SKM-1 (cell line): Measurements from ENCODE around the gene CACNA2D3.

ENCODE experiments used
- DNase-seq: peaks from one replicate; lab custom pipeline; 2025; ENCODE audit not compliant: unreplicated experiment; lab: John Stamatoyannopoulos, UW

The CACNA2D3 gene

DNA sequence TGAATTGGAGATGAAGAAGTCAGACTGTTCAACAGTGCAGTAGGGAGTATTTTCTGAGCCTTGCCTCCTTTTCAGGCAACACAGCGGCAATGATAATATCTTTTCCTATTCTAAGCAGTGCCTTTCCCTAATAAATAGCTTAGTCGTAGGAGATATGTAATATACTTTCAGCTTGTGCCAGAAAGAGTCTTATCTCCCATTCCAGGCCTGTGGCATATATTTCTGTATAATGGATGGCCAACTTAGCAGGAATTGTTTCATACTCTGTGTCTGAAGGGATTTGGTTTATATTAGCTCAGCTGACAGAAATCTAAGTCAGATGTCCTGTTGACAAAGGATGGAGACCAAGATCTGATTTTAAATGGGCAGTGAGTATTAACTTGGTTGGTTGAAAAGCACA, 397.1 kb downstream of the CACNA2D3 start:
- DNase-seq, result no peak

GRCh38 chr3:54520060-54520459, 397.7 kb downstream of the CACNA2D3 start:
- DNase-seq, result no peak

GRCh38 chr3:54527521-54527920, 405.2 kb downstream of the CACNA2D3 start:
- no peak for DNase-seq

GRCh38 chr3:54527953-54528352, 405.6 kb downstream of the CACNA2D3 start:
- no peak for DNase-seq

DNA sequence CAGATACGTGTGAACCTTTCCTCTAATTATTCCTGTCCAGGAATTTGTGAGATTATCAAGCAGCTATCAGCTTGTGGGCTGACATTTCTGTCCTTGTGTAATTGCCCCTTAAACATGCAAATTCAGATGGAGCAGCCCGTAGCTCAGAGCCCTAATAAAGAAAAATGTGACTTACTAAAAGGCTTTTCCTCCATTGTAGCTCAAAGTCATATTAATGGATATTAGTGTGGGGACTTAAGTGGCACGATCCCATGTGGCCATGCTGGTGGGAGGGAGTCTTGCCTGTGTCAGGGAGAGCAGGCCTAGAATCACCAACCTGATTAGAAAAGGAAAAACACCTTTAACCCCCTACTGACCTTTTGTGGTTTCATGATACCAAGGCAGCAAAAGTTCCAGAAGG, 406.3 kb downstream of the CACNA2D3 start:
- DNase-seq, result no peak

GRCh38 chr3:54530091-54530490, 407.7 kb downstream of the CACNA2D3 start:
- no peak for DNase-seq

DNA sequence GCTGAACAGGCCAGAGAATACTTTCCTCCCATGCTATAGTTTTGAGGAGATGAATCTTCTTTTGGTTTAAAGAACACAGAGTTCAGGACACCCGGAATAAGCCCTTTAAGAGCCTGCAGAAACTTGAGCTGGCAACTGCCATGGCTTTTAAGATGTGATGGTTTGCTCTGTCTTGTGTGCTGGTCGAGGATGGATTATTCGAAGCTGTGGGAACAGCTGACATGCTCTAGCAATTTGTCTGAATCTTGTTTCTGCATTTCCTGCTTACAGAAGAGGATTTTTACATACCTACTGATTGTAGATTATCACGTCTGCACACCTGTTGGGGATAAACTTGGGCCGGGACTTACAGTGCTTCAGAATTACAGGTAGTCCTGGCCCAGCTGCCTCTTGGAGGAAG, 408.6 kb downstream of the CACNA2D3 start:
- DNase-seq, result no peak

- DNase-seq, result no peak
Observed at GRCh38 chr3:54531741-54532140, 409.4 kb downstream of the CACNA2D3 start.

GRCh38 chr3:54533856-54534255, 411.5 kb downstream of the CACNA2D3 start:
- no peak for DNase-seq

DNA sequence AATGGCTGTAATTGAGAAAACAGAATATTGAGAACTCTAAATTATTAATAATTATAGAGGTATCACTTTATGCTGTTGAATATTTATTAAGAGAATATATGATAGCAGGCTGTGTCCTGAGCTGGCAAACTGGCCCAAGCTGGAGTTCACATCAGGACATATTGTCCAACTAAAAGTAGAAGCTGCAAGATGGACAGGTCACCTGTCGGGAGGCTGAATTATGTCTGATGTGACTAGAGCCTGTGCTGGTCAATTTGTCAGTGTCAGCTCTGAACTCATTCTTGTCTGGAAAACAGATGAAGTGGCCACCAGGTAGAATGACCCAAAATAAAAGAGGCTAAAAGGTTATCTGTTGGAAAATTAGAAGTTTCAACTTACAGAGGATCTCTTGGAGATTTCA, 413.3 kb downstream of the CACNA2D3 start:
- DNase-seq, result no peak

- DNase-seq, result no peak
Observed at GRCh38 chr3:54536450-54536849, 414.1 kb downstream of the CACNA2D3 start.

- no peak for DNase-seq
Observed at GRCh38 chr3:54537506-54537905, 415.2 kb downstream of the CACNA2D3 start.

GRCh38 chr3:54538346-54538745, 416.0 kb downstream of the CACNA2D3 start:
- no peak for DNase-seq

GRCh38 chr3:54541369-54541768, 419.0 kb downstream of the CACNA2D3 start:
- DNase-seq, result no peak

GRCh38 chr3:54543446-54543845, 421.1 kb downstream of the CACNA2D3 start:
- no peak for DNase-seq

DNA sequence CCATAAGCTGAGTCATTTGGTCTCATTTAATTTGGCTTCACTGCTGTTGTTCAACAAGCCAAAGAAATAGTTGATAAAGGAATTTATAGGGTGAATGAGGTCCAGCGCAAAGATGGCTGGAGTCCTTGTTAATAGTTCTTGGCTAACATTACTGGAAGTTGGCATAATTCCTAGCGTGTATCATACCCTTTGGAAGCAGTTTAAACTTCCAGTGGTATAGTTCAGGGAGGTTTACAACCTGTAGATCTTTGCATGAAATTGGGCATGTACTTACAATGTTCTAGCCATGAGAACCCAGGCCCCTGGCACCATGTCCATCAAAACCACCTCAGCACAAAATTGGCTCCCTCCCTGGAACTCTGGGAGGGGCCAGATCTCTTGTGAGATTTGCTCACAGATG, 424.7 kb downstream of the CACNA2D3 start:
- no peak for DNase-seq

GRCh38 chr3:54547846-54548245, 425.5 kb downstream of the CACNA2D3 start:
- no peak for DNase-seq

DNA sequence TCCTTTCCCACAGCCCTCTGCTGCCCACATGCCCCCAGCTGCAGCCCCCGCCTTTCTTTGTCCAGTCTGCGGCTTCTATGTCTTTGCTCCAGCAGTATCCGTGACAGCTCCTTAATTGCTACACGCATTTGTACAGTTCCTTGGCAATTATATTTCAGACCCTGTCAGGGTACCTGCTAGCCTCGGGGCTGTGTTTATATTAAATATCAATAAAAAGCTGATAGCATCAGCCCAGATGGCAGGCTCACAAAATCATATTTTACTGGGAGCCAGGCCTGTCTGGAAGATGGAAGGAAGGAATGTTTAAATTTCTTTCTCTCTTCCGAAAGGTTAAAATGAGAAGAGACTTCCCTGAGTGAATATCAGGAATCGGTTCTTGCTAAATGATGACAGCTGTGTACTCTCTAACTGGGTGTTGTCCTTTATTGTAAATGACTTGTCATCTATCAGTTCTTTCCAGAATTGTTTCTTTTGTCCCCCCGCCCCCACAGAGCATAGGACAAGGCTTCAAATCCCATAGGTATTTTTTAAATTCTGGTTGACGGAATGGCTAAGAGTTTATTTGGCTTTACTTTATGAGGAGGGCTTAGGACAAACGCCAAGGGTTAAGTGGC, 427.4 kb downstream of the CACNA2D3 start:
- DNase-seq, result no peak

DNA sequence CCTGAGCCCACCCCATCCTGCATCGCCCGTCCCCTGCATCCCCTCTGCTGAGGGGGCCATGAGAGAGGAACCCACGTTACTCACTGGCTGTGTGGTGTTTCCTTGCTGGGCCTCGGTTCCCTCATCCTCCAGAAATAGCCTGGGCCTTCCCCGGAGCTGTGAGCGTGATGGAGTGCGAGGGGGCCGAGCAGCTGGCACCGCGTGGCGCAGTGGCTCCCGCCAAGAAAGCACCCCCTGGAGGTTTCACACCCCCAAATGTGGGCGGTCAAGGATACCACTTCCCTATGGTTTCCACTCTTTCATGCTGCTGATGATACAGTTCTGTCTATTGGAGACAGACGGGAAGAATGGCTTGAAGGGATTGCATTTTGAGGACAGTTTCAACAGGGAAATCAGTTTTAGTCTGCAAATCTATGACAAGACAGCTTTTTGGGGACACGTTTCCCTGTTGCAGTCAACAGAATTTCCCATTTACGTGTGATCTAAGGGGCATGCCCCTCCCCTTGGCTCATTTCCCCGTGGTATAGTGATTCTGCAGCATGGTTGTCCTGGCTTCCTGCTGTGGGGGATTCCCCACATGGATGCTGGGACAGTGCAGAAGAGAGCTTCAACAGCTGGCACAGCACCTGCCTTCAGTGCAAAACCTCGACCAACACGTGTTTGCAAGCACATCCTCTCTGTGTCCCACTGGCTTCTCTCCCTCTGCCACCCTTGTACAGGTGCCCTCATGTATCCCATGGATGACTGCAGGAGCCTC, 428.0 kb downstream of the CACNA2D3 start:
- no peak for DNase-seq

DNA sequence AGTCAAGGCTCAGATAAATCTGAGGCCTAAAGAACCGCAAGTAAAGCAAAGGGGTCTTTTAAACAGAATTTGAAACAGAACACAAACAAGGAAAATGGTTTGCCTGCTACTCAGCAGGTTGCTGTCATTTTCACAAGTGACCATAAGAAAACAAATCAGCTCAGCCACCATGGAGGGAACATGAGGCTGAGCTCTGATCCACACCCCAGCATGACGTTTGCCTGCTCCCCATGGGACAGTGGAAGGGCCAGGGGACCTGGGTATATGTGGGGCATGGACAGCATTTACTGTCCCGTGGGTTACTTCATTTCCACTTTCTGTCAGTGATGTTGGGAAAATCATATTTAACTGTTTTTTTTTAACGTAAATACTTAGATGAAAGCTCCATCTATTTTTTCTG, 434.3 kb downstream of the CACNA2D3 start:
- DNase-seq, result no peak

DNA sequence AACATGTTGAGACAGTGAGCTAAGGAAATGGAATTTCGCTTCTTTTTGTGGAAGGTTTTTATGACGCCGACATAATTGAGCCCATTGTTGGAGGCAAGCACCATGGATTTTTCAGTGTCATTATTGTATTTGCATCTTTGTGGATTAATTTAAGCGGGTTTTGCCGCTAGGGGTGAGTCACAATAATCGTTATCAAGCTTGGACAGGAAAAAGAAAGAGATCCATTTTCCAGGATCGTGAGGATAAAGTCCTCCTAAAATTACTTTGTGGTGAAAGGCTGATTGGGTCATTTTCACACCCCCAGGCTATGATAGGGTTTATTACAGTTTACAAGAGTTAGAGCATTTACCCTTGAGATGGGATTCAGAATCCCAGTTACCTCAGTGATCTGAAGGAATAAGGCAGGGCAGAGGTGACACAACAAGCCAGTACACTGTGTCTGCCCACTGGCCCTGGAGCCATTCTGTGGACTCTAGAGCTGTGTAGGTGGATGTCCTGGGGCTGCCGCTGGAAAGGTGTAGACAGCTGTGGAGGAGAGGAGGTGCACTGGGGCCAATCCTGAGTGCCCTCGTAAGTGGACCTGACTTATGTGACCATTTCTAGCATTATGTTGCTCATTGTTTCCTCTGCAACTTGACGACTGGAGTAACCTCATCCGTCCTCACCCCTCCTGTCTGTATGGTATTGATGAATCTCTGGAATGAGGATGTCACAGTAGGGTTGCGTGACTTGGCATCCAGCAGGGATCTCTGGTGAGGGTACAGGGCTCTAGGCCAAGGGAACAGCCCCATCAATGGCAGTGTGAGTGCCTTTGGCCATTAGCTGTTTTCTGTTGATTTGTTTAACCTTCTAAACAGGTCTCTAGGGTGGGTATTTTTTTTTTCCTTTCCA, 435.4 kb downstream of the CACNA2D3 start:
- no peak for DNase-seq
